H54 (cell line): ENCODE measurements around the gene CARD14.

Experiments
- DNase-seq: peaks from one replicate; pipeline ENCODE4 v3.0.0; 2011; ENCODE audit warnings: low spot score, mixed read lengths; ENCODE audit not compliant: insufficient read length
- FAIRE-seq: peaks from 3 replicates; lab custom pipeline; 2011; peaks lifted over from hg19 to GRCh38; lab: Jason Lieb, UNC
- POLR2A ChIP-seq: IDR thresholded peaks from 2 replicates; pipeline ENCODE4 v1.6.1; 2011; ENCODE audit warnings: low read depth, mild to moderate bottlenecking, low read length

CARD14 gene

GRCh38 chr17:80202197-80202596 lies 32.4 kb downstream of the CARD14 start:
- no peak for DNase-seq
- no peak for TF ChIP-seq POLR2A
- FAIRE-seq, result no peak

- FAIRE-seq, result no peak
- no peak for DNase-seq
- TF ChIP-seq POLR2A, result no peak
Observed at GRCh38 chr17:80203471-80203963, 33.7 kb downstream of the CARD14 start.

GRCh38 chr17:80204626-80205468 lies 35.0 kb downstream of the CARD14 start:
- no peak for FAIRE-seq
- TF ChIP-seq POLR2A, result no peak
- no peak for DNase-seq

- DNase-seq (no peak), FAIRE-seq (no peak)
- no peak for TF ChIP-seq POLR2A
Observed at GRCh38 chr17:80205811-80206210, 36.0 kb downstream of the CARD14 start.

GRCh38 chr17:80208050-80208449 lies 38.2 kb downstream of the CARD14 start:
- TF ChIP-seq POLR2A, result no peak
- no peak for DNase-seq
- no peak for FAIRE-seq

- no peak for FAIRE-seq
- DNase-seq, result no peak
- no peak for TF ChIP-seq POLR2A
Observed at GRCh38 chr17:80209765-80210164, 39.9 kb downstream of the CARD14 start.

- no peak for TF ChIP-seq POLR2A
- no peak for DNase-seq
- FAIRE-seq, result no peak
Observed at GRCh38 chr17:80210348-80211108, 40.7 kb downstream of the CARD14 start.

- TF ChIP-seq POLR2A, result no peak
- no peak for FAIRE-seq
- no peak for DNase-seq
Observed at GRCh38 chr17:80212109-80212508, 42.3 kb downstream of the CARD14 start.

- FAIRE-seq (no peak), DNase-seq (no peak)
- TF ChIP-seq POLR2A, result no peak
Observed at GRCh38 chr17:80212511-80212910, 42.7 kb downstream of the CARD14 start.

GRCh38 chr17:80212962-80213642 lies 43.3 kb downstream of the CARD14 start:
- TF ChIP-seq POLR2A, result no peak
- no peak for FAIRE-seq
- no peak for DNase-seq

- FAIRE-seq, result no peak
- DNase-seq, result no peak
- TF ChIP-seq POLR2A, result no peak
Observed at GRCh38 chr17:80213643-80213975, 43.8 kb downstream of the CARD14 start.

- no peak for TF ChIP-seq POLR2A
- FAIRE-seq (no peak), DNase-seq (no peak)
Observed at GRCh38 chr17:80214012-80214877, 44.4 kb downstream of the CARD14 start.

GRCh38 chr17:80214878-80215210 lies 45.0 kb downstream of the CARD14 start:
- TF ChIP-seq POLR2A, result no peak
- FAIRE-seq (no peak), DNase-seq (no peak)
